22Rv1 (cell line): ENCODE data around the gene HOXB1.

Experiments used
- CTCF ChIP-seq: fragments of 450-650 bp; IDR thresholded peaks from 2 replicates; pipeline ENCODE4 v1.5.1; 2017; ENCODE audit warnings: mild to moderate bottlenecking
- ZFX ChIP-seq: fragments of 450-650 bp; IDR thresholded peaks from 2 replicates; pipeline ENCODE4 v1.6.1; 2017; ENCODE audit warnings: antibody characterized with exemption, borderline replicate concordance

GRCh38 chr17:48539177-48539576, 8.4 kb upstream of the HOXB1 start:
- TF ChIP-seq CTCF (no peak), ZFX (no peak)
